K562 (cell line): ENCODE results near the gene ARHGAP9.

ENCODE experiments used
- HDAC1 ChIP-seq, 2 experiments: fragments of 450-650 bp; IDR thresholded peaks; 2 replicates each; pipeline ENCODE4 v1.6.1; 2016 to 2017; ENCODE audit warnings: inconsistent platforms in 1 of 2, mild to moderate bottlenecking in 1 of 2, moderate library complexity in 1 of 2
- MYNN ChIP-seq, 2 experiments: sonication (generic); formaldehyde crosslinking in 1 of 2; IDR thresholded peaks; 2 replicates each; pipeline versions ENCODE4 v1.5.0 to v1.6.1; 2016 to 2020; ENCODE audit warnings: antibody characterized with exemption in 1 of 2, missing genetic modification reagents in 1 of 2
- POLR2A ChIP-seq: fragments of 450-650 bp; conservative IDR thresholded peaks from 2 replicates; pipeline ENCODE4 v1.6.1; 2016
- SPI1 ChIP-seq: IDR thresholded peaks from 2 replicates; pipeline ENCODE4 v1.6.1; 2011; ENCODE audit warnings: low read depth, low read length, control low read depth, borderline replicate concordance
- U2AF1 ChIP-seq: fragments of 200-400 bp; formaldehyde crosslinking; optimal IDR thresholded peaks from 2 replicates; pipeline ENCODE3; 2017; ENCODE audit warnings: mild to moderate bottlenecking, low read depth, low read length, moderate library complexity
- ZNF830 ChIP-seq: fragments of 250-450 bp; sonication (Bioruptor Pico); IDR thresholded peaks from 2 replicates; pipeline ENCODE4 v1.5.0; 2021; ENCODE audit warnings: mild to moderate bottlenecking
- TF ChIP-seq, protein P1 (sequence below), 3 experiments: IDR thresholded peaks in 2 of 3; conservative IDR thresholded peaks in 1 of 3; 2 replicates each; pipeline ENCODE4 v1.5.1; 2011 to 2012; ENCODE audit warnings: low read length in 3 of 3, mild to moderate bottlenecking in 3 of 3, control low read depth in 2 of 3, improper control_type of control experiment in 1 of 3, inconsistent platforms in 1 of 3, low read depth in 1 of 3, mixed read lengths in 1 of 3, moderate library complexity in 1 of 3; ENCODE audit not compliant: insufficient read depth in 2 of 3
- TF ChIP-seq, protein P2 (sequence below): sonication (generic); formaldehyde crosslinking; IDR thresholded peaks from 2 replicates; pipeline ENCODE4 v1.8.0; 2022; ENCODE audit warnings: missing genetic modification reagents, mild to moderate bottlenecking, borderline replicate concordance
- TF ChIP-seq, protein P3 (sequence below): sonication (generic); formaldehyde crosslinking; IDR thresholded peaks from 2 replicates; pipeline ENCODE4 v1.8.1; 2023; ENCODE audit warnings: mild to moderate bottlenecking, missing genetic modification reagents
- TF ChIP-seq, protein P4 (sequence below): sonication (generic); formaldehyde crosslinking; IDR thresholded peaks from 2 replicates; pipeline ENCODE4 v1.8.0; 2022; ENCODE audit warnings: mild to moderate bottlenecking, missing genetic modification reagents

DNA sequence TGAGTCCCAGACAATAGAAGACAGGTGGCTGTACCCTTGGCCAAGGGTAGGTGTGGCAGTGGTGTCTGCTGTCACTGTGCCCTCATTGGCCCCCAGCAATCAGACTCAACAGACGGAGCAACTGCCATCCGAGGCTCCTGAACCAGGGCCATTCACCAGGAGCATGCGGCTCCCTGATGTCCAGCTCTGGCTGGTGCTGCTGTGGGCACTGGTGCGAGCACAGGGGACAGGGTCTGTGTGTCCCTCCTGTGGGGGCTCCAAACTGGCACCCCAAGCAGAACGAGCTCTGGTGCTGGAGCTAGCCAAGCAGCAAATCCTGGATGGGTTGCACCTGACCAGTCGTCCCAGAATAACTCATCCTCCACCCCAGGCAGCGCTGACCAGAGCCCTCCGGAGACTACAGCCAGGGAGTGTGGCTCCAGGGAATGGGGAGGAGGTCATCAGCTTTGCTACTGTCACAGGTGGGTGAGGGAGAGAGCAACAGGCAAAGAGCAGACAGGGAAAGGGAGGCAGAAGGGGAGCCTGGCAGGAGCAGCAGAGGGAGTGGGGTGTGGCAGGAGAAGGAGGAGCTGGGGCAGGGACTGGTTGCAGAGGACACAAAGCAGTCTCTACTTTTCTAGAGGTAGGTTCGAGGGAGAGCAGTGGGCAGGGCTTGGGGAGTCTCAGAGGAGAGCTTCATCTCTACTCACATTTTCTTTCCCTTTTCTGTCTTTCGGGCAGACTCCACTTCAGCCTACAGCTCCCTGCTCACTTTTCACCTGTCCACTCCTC, 24.1 kb downstream of the ARHGAP9 start:
- TF ChIP-seq, protein P1, sequence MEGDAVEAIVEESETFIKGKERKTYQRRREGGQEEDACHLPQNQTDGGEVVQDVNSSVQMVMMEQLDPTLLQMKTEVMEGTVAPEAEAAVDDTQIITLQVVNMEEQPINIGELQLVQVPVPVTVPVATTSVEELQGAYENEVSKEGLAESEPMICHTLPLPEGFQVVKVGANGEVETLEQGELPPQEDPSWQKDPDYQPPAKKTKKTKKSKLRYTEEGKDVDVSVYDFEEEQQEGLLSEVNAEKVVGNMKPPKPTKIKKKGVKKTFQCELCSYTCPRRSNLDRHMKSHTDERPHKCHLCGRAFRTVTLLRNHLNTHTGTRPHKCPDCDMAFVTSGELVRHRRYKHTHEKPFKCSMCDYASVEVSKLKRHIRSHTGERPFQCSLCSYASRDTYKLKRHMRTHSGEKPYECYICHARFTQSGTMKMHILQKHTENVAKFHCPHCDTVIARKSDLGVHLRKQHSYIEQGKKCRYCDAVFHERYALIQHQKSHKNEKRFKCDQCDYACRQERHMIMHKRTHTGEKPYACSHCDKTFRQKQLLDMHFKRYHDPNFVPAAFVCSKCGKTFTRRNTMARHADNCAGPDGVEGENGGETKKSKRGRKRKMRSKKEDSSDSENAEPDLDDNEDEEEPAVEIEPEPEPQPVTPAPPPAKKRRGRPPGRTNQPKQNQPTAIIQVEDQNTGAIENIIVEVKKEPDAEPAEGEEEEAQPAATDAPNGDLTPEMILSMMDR (IDR thresholded peaks at IDR 0.05 in 2 of 3, conservative IDR thresholded peaks at IDR 0.05 in 1 of 3; ENCODE audit: insufficient read depth in 2 of 3, low read depth in 1 of 3, low read length in 3 of 3): no peak
- TF ChIP-seq MYNN (IDR thresholded peaks at IDR 0.05) (no peak), MYNN (CRISPR knock-in tag; IDR thresholded peaks at IDR 0.05) (no peak), ZNF830 (CRISPR knock-in tag) (no peak), HDAC1 (IDR thresholded peaks at IDR 0.05) (no peak), SPI1 (no peak), POLR2A (no peak; the same call in 1 of the 2 replicates), U2AF1 (no peak)
- TF ChIP-seq, protein P2, sequence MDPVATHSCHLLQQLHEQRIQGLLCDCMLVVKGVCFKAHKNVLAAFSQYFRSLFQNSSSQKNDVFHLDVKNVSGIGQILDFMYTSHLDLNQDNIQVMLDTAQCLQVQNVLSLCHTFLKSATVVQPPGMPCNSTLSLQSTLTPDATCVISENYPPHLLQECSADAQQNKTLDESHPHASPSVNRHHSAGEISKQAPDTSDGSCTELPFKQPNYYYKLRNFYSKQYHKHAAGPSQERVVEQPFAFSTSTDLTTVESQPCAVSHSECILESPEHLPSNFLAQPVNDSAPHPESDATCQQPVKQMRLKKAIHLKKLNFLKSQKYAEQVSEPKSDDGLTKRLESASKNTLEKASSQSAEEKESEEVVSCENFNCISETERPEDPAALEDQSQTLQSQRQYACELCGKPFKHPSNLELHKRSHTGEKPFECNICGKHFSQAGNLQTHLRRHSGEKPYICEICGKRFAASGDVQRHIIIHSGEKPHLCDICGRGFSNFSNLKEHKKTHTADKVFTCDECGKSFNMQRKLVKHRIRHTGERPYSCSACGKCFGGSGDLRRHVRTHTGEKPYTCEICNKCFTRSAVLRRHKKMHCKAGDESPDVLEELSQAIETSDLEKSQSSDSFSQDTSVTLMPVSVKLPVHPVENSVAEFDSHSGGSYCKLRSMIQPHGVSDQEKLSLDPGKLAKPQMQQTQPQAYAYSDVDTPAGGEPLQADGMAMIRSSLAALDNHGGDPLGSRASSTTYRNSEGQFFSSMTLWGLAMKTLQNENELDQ: no peak
- TF ChIP-seq, protein P3, sequence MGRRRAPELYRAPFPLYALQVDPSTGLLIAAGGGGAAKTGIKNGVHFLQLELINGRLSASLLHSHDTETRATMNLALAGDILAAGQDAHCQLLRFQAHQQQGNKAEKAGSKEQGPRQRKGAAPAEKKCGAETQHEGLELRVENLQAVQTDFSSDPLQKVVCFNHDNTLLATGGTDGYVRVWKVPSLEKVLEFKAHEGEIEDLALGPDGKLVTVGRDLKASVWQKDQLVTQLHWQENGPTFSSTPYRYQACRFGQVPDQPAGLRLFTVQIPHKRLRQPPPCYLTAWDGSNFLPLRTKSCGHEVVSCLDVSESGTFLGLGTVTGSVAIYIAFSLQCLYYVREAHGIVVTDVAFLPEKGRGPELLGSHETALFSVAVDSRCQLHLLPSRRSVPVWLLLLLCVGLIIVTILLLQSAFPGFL (CRISPR knock-in tag): no peak
- TF ChIP-seq, protein P4, sequence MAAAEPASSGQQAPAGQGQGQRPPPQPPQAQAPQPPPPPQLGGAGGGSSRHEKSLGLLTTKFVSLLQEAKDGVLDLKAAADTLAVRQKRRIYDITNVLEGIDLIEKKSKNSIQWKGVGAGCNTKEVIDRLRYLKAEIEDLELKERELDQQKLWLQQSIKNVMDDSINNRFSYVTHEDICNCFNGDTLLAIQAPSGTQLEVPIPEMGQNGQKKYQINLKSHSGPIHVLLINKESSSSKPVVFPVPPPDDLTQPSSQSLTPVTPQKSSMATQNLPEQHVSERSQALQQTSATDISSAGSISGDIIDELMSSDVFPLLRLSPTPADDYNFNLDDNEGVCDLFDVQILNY (CRISPR knock-in tag): no peak
